Retinal pigment epithelial cell (primary cell): ENCODE data around the gene CS.

ENCODE experiments used
- DNase-seq: peaks from one replicate; pipeline ENCODE4 v3.0.0-alpha.2; 2010; ENCODE audit warnings: low read depth
- H3K4me3 ChIP-seq: 2 replicates; pipeline ENCODE4 v1.5.1; 2011; ENCODE audit warnings: mild to moderate bottlenecking, low read length, control low read depth, moderate library complexity
- TF ChIP-seq, protein P1 (sequence below): conservative IDR thresholded peaks from 2 replicates; pipeline ENCODE4 v1.5.1; 2011; ENCODE audit warnings: low read depth, low read length, control low read depth, inconsistent platforms

The CS gene

DNA sequence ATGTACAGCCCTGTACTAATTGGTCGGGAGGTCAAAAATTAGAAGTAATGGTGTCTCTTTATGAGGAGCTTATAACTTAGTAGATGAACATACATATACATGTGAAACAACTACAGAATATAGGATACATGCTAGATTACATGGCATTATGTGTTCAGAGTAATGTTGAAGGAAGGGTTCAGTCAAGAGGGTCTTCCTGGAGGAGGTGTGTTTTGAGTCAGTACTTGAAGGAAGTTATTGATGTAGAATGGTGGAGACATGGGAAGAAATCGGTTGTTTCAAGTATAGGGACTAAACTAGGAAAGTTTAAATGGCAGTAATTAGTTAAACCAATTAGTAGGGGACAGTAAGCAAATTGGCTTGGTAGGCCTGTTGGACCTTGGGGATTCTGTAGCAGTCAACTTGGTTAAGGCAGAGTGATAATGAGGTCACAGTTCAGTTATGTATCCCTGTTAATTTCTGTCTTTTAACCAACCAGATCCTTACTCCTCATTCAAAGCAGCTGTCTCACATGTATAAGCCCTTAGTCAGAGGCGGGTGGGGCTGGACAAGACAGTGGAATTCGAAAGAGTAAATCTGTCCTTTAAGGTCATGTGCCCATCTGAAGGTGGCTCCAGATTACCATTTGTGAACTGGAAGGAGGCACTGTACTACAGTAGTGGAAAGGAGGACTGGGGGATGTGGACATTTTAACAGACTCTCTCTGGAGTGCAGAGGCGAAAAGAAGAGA, 38.5 kb downstream of the CS start:
- H3K4me3 ChIP-seq: no peak overlapping the region
- DNase-seq: no peak
- TF ChIP-seq, protein P1, sequence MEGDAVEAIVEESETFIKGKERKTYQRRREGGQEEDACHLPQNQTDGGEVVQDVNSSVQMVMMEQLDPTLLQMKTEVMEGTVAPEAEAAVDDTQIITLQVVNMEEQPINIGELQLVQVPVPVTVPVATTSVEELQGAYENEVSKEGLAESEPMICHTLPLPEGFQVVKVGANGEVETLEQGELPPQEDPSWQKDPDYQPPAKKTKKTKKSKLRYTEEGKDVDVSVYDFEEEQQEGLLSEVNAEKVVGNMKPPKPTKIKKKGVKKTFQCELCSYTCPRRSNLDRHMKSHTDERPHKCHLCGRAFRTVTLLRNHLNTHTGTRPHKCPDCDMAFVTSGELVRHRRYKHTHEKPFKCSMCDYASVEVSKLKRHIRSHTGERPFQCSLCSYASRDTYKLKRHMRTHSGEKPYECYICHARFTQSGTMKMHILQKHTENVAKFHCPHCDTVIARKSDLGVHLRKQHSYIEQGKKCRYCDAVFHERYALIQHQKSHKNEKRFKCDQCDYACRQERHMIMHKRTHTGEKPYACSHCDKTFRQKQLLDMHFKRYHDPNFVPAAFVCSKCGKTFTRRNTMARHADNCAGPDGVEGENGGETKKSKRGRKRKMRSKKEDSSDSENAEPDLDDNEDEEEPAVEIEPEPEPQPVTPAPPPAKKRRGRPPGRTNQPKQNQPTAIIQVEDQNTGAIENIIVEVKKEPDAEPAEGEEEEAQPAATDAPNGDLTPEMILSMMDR: no peak

DNA sequence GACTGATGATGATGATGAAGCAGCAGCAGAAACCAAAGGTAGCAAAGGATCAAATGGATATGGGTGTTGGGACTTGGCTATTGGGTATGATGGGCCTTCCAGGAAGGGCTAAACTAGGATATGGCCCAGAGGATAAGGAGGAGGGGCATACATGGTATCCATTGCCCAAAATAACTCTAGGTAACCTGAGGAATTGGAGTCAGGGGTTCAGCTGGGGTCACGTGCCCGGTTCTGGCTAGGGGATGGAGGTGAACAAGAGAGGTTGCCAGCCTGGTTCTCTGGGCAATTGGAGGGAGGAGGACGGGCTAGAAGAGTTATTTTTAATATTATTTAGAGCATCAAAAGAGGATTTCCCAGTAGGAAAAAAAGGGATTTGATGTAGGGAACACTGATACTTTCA, 39.2 kb downstream of the CS start:
- TF ChIP-seq, protein P1: no peak
- no peak overlapping the region for H3K4me3 ChIP-seq
- DNase-seq: no peak

GRCh38 chr12:56260380-56260779, 39.8 kb downstream of the CS start:
- H3K4me3 ChIP-seq: no peak overlapping the region
- TF ChIP-seq, protein P1: no peak
- no peak for DNase-seq

- TF ChIP-seq, protein P1: no peak
- no peak for DNase-seq
- peak overlapping the region; percentile 70 for H3K4me3 ChIP-seq
These were observed 41.3 kb downstream of the CS start for GRCh38 chr12:56258820-56259183.

DNA sequence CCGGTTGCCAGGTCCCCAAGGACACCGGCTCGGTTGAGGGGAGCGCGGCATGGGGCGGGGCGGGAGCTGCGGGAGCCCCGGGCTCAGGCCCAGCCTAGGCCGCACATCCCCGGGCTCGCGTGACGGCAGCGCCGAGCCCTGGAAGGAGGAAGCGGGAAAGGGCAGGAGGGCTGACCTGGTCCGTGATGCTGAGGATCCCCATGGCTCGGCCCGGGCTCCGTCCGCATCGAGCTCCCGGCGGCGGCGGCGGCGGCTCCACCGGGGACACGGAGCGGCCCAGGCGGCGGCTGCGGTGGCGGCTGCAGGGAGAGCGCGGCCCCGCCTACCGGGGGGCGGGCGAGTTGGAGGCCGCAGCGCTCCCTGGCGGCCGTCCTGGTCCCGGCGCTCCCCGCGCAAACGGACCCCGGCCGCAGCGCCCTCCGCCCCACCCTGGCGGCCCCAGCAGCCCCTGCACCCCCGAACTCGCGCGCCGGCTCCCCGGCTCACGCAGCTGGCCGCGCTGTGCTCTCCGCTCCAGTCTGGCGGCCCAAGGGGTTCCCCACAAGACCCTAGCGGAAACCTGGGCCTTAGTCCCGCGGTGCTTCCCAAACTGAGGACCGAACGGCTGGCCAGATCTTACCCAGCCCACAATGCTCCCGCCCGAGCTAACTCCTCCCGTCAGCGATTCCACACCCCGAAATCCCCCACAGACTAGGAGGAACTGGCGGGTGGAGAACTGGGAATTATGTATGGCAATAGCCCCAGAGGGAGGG, 41.9 kb downstream of the CS start, which contains the start of gene ANKRD52:
Gene ANKRD52 (minus strand): TSS at position 317 of the 752 bp plus-strand sequence. CDS start 115 bp downstream, at position 202.
- no peak for DNase-seq
- TF ChIP-seq, protein P1: peak; percentile 43

GRCh38 chr12:56257491-56258067, 42.6 kb downstream of the CS start:
- peak overlapping the region; percentile 85 for H3K4me3 ChIP-seq
- no peak for DNase-seq
- TF ChIP-seq, protein P1: peak; percentile 22

More for the DNA sequence above, 41.9 kb downstream of the CS start, which contains the start of gene ANKRD52:
- peak within 1 kb of the TSS; percentile 85 for H3K4me3 ChIP-seq

- TF ChIP-seq, protein P1: no peak
- DNase-seq: no peak
- peak overlapping the region; percentile 85 for H3K4me3 ChIP-seq
These were observed 43.1 kb downstream of the CS start for GRCh38 chr12:56257071-56257470.
